DMS153 (cell line): ENCODE measurements around the gene KCNJ3.
"Not testable (repeated sequence)": the region's sequence is repeated elsewhere in the genome, so short reads cannot be mapped to it uniquely, and the experiment has no call there.

ENCODE experiments used
- DNase-seq: peaks from one replicate; lab custom pipeline; 2025; lab: John Stamatoyannopoulos, UW

KCNJ3 gene

GRCh38 chr2:154846842-154847241 is 148.3 kb downstream of the KCNJ3 start:
- DNase-seq: no peak

GRCh38 chr2:154849482-154849881 is 151.0 kb downstream of the KCNJ3 start:
- no peak for DNase-seq

GRCh38 chr2:154850532-154850931 is 152.0 kb downstream of the KCNJ3 start:
- no peak for DNase-seq

- no peak for DNase-seq
Measured at GRCh38 chr2:154855138-154855537, 156.6 kb downstream of the KCNJ3 start.

- DNase-seq: not testable (repeated sequence)
Measured at GRCh38 chr2:154867151-154867550, 168.7 kb downstream of the KCNJ3 start.

GRCh38 chr2:154875999-154876398 is 177.5 kb downstream of the KCNJ3 start:
- DNase-seq: no peak

GRCh38 chr2:154882725-154883124 is 184.2 kb downstream of the KCNJ3 start:
- no peak for DNase-seq

GRCh38 chr2:154886316-154886715 is 187.8 kb downstream of the KCNJ3 start:
- DNase-seq: no peak

- DNase-seq: no peak
Measured at GRCh38 chr2:154898269-154898668, 199.8 kb downstream of the KCNJ3 start.

GRCh38 chr2:154901063-154901462 is 202.6 kb downstream of the KCNJ3 start:
- no peak for DNase-seq
